ENCODE results near the gene P3H2. TPM values are rescaled to one million over a fixed set of nuclear protein-coding genes. Genes with fewer than 3 reads are reported as not detected.

Gene P3H2
- total RNA-seq, 4 donors from 2014 or later, result 0.24 to 4.0 (median 0.90) TPM

GRCh38 chr3:190027116-190027515 is 93.6 kb downstream of the P3H2 start:
- H3K4me1 ChIP-seq, result peaks cover 0 to 1% of the 10 kb centered on the region in 2 donors
- no peaks in the 10 kb centered on the region for H3K27me3 ChIP-seq
- ATAC-seq (no peak), DNase-seq (no peak)
- no peaks in the 10 kb centered on the region for H3K9me3 ChIP-seq
- TF ChIP-seq, protein P1, sequence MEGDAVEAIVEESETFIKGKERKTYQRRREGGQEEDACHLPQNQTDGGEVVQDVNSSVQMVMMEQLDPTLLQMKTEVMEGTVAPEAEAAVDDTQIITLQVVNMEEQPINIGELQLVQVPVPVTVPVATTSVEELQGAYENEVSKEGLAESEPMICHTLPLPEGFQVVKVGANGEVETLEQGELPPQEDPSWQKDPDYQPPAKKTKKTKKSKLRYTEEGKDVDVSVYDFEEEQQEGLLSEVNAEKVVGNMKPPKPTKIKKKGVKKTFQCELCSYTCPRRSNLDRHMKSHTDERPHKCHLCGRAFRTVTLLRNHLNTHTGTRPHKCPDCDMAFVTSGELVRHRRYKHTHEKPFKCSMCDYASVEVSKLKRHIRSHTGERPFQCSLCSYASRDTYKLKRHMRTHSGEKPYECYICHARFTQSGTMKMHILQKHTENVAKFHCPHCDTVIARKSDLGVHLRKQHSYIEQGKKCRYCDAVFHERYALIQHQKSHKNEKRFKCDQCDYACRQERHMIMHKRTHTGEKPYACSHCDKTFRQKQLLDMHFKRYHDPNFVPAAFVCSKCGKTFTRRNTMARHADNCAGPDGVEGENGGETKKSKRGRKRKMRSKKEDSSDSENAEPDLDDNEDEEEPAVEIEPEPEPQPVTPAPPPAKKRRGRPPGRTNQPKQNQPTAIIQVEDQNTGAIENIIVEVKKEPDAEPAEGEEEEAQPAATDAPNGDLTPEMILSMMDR (IDR thresholded peaks at IDR 0.05 in 4 of 5, conservative IDR thresholded peaks at IDR 0.05 in 1 of 5), result no peak
- no peak for TF ChIP-seq POLR2A (IDR thresholded peaks at IDR 0.05)
- in situ Hi-C loops (cut with MboI; ENCODE audit: low sequenced_read_pairs in 4 of 4), result no loop called here
- H3K27ac ChIP-seq, result no peak overlapping the region
- no peaks in the 10 kb centered on the region for H3K36me3 ChIP-seq
- H3K4me3 ChIP-seq, result no peak overlapping the region
- intact Hi-C loops (cut with DNase I; ENCODE audit: low total_unique reads), result no loop called here

DNA sequence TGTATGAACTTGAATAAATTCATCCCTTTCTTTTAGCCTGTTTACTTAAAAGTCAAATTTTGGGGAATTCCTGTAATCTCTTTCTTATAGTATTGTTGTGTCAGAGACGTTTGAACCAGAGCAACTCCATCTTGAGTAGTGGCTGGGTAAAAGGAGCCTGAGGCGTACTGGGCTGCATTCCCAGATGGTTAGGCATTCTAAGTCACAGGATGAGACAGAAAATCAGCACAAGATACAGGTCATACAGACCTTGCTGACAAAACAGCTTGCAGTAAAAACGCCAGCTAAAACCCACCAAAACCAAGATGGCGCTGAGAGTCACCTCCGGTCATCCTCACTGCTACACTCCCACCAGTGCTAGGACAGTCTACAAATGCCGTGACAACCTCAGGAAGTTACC is 94.5 kb downstream of the P3H2 start:
- no peaks in the 10 kb centered on the region for H3K9me3 ChIP-seq
- intact Hi-C loops (cut with DNase I; ENCODE audit: low total_unique reads) (no loop called here), in situ Hi-C loops (cut with MboI; ENCODE audit: low sequenced_read_pairs in 4 of 4) (no loop called here)
- H3K27ac ChIP-seq, result no peak overlapping the region
- ATAC-seq (no peak), DNase-seq (no peak)
- H3K36me3 ChIP-seq, result no peaks in the 10 kb centered on the region
- no peaks in the 10 kb centered on the region for H3K27me3 ChIP-seq
- H3K4me1 ChIP-seq, result peaks cover 0 to 4% of the 10 kb centered on the region in 2 donors
- no peak overlapping the region for H3K4me3 ChIP-seq
- no peak for TF ChIP-seq POLR2A (IDR thresholded peaks at IDR 0.05)
- TF ChIP-seq, protein P1 (IDR thresholded peaks at IDR 0.05 in 4 of 5, conservative IDR thresholded peaks at IDR 0.05 in 1 of 5), result no peak

DNA sequence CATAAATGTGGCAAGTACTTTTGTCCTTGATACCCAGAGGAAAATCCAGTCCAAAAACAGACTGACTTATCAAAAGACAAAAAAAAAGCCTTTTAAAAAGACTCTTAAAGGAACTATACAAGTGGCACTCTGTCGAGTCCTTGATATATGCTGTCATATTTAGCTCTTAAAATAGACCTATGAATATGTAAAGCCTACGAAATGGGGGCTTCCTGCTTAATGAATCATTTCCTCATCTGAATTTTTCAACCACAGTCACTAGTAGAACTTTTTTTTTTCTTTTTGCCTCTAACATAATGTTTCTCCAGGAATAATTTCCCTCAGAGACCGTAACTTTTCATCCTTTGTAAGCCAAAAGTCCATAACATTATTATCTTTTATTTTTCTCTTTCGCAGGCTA is 95.8 kb downstream of the P3H2 start:
- DNase-seq (no peak), ATAC-seq (no peak)
- H3K27me3 ChIP-seq, result no peaks in the 10 kb centered on the region
- intact Hi-C loops (cut with DNase I; ENCODE audit: low total_unique reads) (no loop called here), in situ Hi-C loops (cut with MboI; ENCODE audit: low sequenced_read_pairs in 4 of 4) (no loop called here)
- peaks cover 0 to 4% of the 10 kb centered on the region in 2 donors for H3K4me1 ChIP-seq
- H3K9me3 ChIP-seq, result no peaks in the 10 kb centered on the region
- no peaks in the 10 kb centered on the region for H3K36me3 ChIP-seq
- H3K27ac ChIP-seq, result no peak overlapping the region
- H3K4me3 ChIP-seq, result no peak overlapping the region
- no peak for TF ChIP-seq POLR2A (IDR thresholded peaks at IDR 0.05)
- TF ChIP-seq, protein P1 (IDR thresholded peaks at IDR 0.05 in 4 of 5, conservative IDR thresholded peaks at IDR 0.05 in 1 of 5), result no peak

- Histone ChIP-seq H3K36me3 (no peaks in the 10 kb centered on the region), H3K4me1 (peaks cover 0 to 4% of the 10 kb centered on the region in 2 donors), H3K4me3 (no peak overlapping the region), H3K27me3 (no peaks in the 10 kb centered on the region), H3K27ac (no peak overlapping the region), H3K9me3 (no peaks in the 10 kb centered on the region)
- ATAC-seq (no peak), DNase-seq (no peak)
- TF ChIP-seq POLR2A (IDR thresholded peaks at IDR 0.05), result no peak
- TF ChIP-seq, protein P1 (IDR thresholded peaks at IDR 0.05 in 4 of 5, conservative IDR thresholded peaks at IDR 0.05 in 1 of 5), result no peak
- in situ Hi-C loops (cut with MboI; ENCODE audit: low sequenced_read_pairs in 4 of 4), result no loop called here
- intact Hi-C loops (cut with DNase I; ENCODE audit: low total_unique reads), result no loop called here
Measured at GRCh38 chr3:190019844-190020243, 100.9 kb downstream of the P3H2 start.

DNA sequence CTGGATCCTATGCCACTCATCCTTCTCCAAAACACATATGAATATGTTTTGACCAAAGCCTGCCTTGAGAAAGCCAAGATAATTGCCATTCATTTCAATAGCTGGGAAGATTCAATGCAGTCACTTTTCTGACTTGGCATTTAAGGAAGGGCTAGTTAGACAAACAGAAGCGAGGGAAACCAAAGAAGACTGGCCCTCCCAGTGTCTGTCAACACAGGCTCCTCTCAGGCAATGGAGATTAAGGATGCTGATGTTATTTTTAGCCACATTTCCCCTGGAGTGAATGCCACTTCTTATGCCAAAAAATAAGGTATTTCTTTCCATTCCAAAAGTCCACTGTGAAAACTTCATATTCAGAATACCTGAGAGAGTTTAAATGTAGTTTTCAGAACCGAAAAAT is 101.7 kb downstream of the P3H2 start:
- intact Hi-C loops (cut with DNase I; ENCODE audit: low total_unique reads), result no loop called here
- ATAC-seq, result no peak
- in situ Hi-C loops (cut with MboI; ENCODE audit: low sequenced_read_pairs in 4 of 4), result no loop called here

More for the DNA sequence above, 101.7 kb downstream of the P3H2 start:
- DNase-seq, result no peak
- Histone ChIP-seq H3K9me3 (no peaks in the 10 kb centered on the region), H3K36me3 (no peaks in the 10 kb centered on the region), H3K27ac (no peak overlapping the region), H3K4me1 (peaks cover 0 to 4% of the 10 kb centered on the region in 2 donors), H3K4me3 (no peak overlapping the region), H3K27me3 (no peaks in the 10 kb centered on the region)
- TF ChIP-seq POLR2A (IDR thresholded peaks at IDR 0.05), result no peak
- TF ChIP-seq, protein P1 (IDR thresholded peaks at IDR 0.05 in 4 of 5, conservative IDR thresholded peaks at IDR 0.05 in 1 of 5), result no peak

Measured in gastrocnemius medialis (tissue), 4 donors.